NCI-H446 treated with DMSO at 0.1 percent for 48 hours (cell line): ENCODE measurements around the gene AOAH.
"Not testable (repeated sequence)": the region's sequence is repeated elsewhere in the genome, so short reads cannot be mapped to it uniquely, and the experiment has no call there.

Source experiments
- DNase-seq: peaks from one replicate; lab custom pipeline; 2025; lab: John Stamatoyannopoulos, UW

Gene AOAH

GRCh38 chr7:36468370-36469101, 255.8 kb downstream of the AOAH start:
- no peak for DNase-seq

DNA sequence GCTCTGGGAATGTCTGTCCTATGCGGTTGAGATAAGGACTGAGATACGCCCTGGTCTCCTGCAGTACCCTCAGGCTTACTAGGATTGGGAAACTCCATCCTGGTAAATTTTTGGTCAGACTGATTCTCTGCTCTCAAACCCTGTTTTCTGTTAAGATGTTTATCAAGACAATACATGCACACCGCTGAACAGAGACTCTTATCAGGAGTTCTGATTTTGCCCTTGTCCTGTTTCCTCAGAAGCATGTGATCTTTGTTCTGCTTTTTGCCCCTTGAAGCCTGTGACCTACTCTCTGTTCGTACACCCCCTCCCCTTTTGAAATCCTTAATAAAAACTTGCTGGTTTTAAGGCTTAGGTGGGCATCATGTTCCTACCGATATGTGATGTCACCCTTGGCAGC, 258.3 kb downstream of the AOAH start:
- not testable (repeated sequence) for DNase-seq

- DNase-seq: no peak
Measured at GRCh38 chr7:36464271-36464670, 260.0 kb downstream of the AOAH start.
